ENCODE measurements around the gene MEAF6.

- no peak for TF ChIP-seq CTCF (conservative IDR thresholded peaks at IDR 0.05 in 1 of 2, IDR thresholded peaks at IDR 0.05 in 1 of 2; ENCODE audit: low read depth in 1 of 2, low read length in 2 of 2)
- no peak for TF ChIP-seq EZH2 (IDR thresholded peaks at IDR 0.05; ENCODE audit: low read length, missing control alignments)
Measured at GRCh38 chr1:37517569-37517968, 3.0 kb upstream of the MEAF6 start.

Measured in fibroblast of lung (primary cell).